ENCODE results near the gene INHBC.
A peak's percentile ranks its signal among the peaks of the same experiment; 100 is the strongest.
"Not testable (repeated sequence)": the region's sequence is repeated elsewhere in the genome, so short reads cannot be mapped to it uniquely, and the experiment has no call there.

Gene INHBC

DNA sequence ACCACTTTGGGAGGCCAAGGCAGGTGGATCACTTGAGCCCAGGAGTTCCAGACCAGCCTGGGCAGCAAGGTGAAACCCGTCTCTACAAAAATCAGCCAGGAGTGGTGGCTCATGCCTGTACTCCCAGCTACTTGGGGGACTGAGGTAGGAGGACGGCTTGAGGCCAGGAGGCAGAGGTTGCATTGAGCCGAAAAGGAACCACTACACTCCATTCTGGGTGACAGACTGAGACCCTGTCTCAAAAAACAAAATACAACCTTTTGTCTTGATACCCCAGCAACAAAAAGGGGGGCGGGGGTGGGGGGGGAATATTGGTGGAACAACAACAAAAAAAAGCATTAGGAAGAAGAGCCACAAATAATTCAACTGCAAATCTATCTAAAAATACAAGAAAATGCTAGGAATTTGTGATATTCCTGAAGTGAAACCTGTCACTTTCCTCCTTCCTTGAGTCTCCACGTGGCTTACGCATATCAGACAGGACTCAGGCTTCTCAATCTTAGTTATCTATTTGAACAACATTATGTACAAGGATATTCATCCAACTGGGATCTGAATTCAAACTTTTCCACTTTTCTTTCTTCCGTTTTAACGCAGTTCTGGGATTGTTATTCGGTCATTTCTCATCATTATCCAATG, 5.0 kb upstream of the INHBC start:
- no peak for DNase-seq (ENCODE audit: low read depth)

GRCh38 chr12:57430112-57430930, 4.3 kb upstream of the INHBC start:
- DNase-seq (ENCODE audit: low read depth) = no peak

GRCh38 chr12:57430931-57431566, 3.5 kb upstream of the INHBC start, which contains the start of gene R3HDM2:
TSS of gene R3HDM2 (minus strand) at chr12:57431043. CDS start at chr12:57310428, 120,615 bp downstream.
- peak; percentile 95 for DNase-seq (ENCODE audit: low read depth)

DNA sequence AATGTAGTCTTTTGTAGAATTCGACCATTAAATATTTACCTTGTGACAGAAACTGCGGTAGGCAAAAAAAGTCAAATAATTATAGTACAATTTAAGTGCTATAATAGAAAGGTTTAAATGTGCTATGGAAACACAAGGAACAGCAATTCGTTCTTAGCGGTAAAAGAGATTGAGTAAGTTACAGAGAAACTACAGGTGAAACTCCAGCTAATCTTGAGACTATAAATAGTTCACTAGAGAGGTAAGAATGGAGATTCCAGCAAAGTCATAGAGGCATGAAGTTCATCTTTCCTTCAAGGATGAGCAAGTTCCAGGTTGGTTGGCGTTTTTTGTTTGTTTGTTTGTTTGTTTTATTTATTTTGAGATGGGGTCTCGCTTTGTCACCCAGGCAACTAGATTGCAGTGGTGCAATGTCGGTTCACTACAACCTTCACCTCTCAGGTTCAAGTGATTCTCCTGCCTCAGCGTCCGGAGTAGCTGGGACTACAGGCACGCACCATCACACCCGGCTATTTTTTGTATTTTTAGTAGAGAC, 2.9 kb upstream of the INHBC start:
- no peak for DNase-seq (ENCODE audit: low read depth)

DNA sequence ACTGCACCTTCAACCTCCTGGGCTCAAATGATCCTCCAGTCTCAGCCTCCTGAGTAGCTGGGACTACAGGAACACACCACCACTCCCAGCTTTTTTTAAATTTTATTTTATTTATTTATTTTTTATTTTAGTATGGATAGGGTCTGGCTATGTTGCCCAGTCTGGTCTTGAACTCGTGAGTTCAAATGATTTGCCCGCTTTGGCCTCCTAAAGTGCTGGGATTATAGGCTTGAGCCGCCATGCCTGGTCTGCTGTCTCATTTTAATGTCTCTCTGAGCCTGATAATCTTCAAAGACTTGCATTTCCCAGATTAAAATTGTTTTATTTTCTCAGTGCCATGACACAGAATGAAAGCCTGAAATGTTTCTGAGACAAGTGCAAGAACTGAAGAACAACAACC, 1.2 kb upstream of the INHBC start:
- DNase-seq (ENCODE audit: low read depth) = no peak

- DNase-seq (ENCODE audit: low read depth) = no peak
These were observed 709 bp downstream of the INHBC start for GRCh38 chr12:57435293-57435692.

GRCh38 chr12:57438400-57438799, 3.8 kb downstream of the INHBC start:
- DNase-seq (ENCODE audit: low read depth) = no peak

GRCh38 chr12:57439762-57440266, 5.2 kb downstream of the INHBC start:
- DNase-seq (ENCODE audit: low read depth) = no peak

GRCh38 chr12:57441393-57441792, 6.8 kb downstream of the INHBC start:
- not testable (repeated sequence) for DNase-seq (ENCODE audit: low read depth)

GRCh38 chr12:57441846-57442427, 7.4 kb downstream of the INHBC start:
- DNase-seq (ENCODE audit: low read depth) = no peak

DNA sequence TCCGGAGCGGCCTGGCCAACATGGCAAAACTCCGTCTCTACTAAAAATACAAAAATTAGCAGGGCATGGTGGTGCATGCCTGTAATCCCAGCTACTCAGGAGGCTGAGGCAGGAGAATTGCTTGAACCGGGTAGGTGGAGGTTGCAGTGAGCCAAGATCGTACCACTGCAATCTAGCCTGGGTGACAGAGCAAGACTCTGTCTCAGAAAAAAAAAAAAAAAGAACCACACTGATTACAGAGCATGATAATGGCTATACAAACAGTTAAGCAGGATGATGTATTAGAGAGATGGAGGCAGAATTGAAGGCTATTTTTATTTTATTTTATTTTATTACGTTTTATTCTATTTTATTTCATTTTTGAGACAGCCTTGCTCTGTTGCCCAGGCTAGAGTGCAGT, 9.8 kb downstream of the INHBC start:
- not testable (repeated sequence) for DNase-seq (ENCODE audit: low read depth)

GRCh38 chr12:57444744-57445143, 10.2 kb downstream of the INHBC start:
- DNase-seq (ENCODE audit: low read depth) = no peak

GRCh38 chr12:57446292-57446960, 11.8 kb downstream of the INHBC start:
- DNase-seq (ENCODE audit: low read depth) = no peak

DNA sequence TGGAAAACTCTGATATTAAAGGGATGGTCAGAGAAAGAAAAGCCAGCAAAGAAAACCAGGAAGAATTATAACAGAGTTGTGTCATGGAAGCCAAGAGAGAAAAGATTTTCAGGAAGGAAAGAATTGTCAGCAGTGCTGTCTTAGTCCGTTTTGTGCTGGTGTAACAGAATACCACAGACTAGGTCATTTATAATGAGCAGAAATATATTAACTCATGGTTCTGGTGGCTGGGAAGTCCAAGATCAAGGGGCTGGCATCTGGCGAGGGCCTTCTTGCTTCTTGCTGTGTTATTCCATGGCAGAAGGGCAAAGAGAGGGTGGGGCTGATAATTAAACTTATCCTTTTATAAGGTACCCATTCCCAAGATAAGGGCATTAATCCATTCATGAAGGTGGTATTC, 14.1 kb downstream of the INHBC start:
- DNase-seq (ENCODE audit: low read depth) = no peak

- DNase-seq (ENCODE audit: low read depth) = no peak
These were observed 14.8 kb downstream of the INHBC start for GRCh38 chr12:57449375-57449774.

DNA sequence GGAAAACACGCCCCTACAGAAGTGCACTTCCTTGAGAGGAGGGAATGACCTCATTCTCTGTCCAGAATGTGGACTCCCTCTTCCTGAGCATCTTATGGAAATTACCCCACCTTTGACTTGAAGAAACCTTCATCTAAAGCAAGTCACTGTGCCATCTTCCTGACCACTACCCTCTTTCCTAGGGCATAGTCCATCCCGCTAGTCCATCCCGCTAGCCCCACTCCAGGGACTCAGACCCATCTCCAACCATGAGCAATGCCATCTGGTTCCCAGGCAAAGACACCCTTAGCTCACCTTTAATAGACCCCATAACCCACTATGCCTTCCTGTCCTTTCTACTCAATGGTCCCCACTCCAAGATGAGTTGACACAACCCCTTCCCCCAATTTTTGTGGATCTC, 15.5 kb downstream of the INHBC start:
- DNase-seq (ENCODE audit: low read depth) = no peak

DNA sequence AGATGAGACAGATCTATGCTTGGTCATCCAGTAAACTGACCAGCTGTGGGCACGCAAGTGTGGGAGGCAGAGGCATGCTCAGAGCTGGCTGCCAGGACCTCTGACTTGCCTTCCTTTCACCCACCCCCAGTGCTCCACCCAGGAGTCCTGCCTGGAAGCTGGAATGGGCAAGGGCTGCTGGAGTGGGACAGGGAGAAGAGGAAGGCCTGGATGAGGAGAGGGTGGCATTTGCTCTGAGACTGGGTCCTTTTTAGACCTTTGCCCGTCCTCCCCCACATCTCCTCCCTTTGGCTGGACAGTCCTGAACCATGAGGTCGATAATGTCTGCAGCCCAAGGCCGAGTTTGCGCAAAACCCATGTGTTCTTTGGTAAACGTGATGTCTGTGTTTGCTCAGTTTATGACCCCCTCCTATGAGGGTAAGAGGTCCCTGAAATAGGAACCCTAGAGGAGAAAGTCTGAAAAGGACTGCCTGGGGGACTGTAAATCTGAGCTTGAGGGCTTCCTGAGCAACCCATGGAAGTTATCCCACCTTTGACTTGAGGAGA, 16.7 kb downstream of the INHBC start:
- DNase-seq (ENCODE audit: low read depth) = no peak

DNA sequence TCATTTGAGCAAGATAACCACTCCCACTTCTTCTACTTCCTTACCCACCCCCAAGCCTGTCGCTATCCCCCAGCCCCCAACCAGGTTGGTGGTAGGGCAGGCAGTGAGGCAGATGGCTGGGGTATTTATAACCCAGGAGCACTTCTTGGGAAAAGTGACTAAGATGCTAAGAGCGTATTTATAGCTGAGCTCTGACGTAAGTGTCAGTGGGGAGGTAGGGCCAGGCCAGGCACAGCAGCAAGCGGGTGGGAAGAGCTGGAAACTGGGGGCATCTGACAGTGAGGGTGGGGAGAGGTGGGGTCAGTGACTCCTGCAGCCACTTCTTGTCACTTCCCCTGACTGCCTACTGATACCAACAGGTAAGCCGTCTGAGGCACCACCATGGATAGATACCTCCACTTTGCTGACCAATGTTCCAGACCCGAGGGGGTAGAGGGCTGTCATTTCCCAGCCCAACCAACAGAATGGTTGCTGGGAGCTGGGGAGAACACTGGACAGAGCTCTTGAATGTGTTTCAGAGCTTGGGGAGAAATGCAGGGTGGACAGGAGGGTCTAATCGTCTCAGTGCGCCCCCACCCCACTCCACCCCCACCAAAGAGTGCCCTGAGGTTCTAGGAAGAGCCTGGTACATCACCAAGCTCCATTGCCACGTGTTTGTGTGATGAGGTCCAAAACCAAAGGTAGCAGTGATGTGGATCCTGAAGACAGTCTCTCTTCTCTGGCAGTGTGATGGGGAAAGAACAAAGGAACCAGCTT, 17.8 kb downstream of the INHBC start:
- no peak for DNase-seq (ENCODE audit: low read depth)

DNA sequence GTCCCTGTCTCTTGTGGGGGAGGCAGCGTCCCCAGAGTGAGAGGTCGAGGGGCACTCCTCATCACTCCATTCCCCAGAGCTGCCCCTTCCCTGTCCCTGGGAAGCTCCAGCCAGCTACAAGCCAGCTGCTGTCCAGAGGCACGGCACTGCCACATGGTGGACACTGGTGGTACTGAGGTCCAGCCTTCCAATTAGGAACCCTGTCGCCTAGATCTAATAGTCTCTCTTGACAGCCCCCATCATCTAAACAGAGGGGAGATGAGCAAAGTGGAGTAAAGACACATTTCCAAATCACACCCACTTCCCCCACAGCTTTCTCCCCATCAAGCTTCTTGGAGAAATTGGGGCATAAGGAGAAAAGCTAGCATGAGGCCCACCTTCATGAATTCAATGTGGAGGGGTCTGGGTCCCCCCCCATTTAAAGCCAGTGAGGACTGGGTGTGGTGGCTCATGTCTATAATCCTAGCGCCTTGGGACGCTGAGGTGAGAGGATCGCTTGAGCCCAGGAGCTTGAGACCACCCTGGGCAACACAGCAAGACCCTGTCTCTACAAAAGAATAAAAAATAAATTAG, 18.4 kb downstream of the INHBC start:
- no peak for DNase-seq (ENCODE audit: low read depth)

DNA sequence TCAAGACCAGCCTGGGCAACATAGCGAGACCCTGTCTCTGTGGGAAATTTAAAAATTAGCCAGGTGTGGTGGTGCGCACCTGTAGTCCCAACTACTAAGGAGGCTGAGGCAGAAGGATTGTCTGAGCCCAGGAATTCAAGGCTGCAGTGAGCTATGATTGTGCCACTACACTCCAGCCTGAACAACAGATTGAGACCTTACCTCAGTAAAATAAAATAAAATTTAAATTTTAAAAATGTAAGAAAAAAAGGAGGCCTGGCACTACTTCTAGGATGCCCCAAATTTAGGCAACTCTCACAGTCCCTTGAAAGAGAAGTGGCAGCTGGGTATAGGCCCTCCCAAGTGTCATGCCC, 19.6 kb downstream of the INHBC start:
- no peak for DNase-seq (ENCODE audit: low read depth)
